Omental fat pad (tissue), 4 donors: ENCODE results near the gene PDLIM5. TPM values are rescaled to one million over a fixed set of nuclear protein-coding genes. Genes with fewer than 3 reads are reported as not detected.
A peak's percentile ranks its signal among the peaks of the same experiment; 100 is the strongest.

Experiments used
- ATAC-seq: fragments of 150-250 bp; one replicate; pipeline ENCODE4 v1.9.1; 2016; ENCODE audit warnings: mild to moderate bottlenecking, moderate library complexity; ENCODE audit not compliant: low FRiP score
- DNase-seq: peaks from one replicate; pipeline ENCODE4 v3.0.0-alpha.2; 2019; ENCODE audit warnings: low spot score
- CTCF ChIP-seq, 3 donors: fragments of 450-650 bp; IDR thresholded peaks; one replicate each; pipeline ENCODE4 v1.5.1; 2016 to 2017; ENCODE audit warnings: antibody characterized with exemption in 3 of 3, mild to moderate bottlenecking in 3 of 3, moderate library complexity in 2 of 3
- total RNA-seq, 4 donors: library from RNA; depleted of rRNA; stranded (reverse); fragments of >200 nt; gene quantifications; one replicate each; pipeline ENCODE4 v1.1.0, GENCODE V29; 2016

PDLIM5 gene
- total RNA-seq, 4 donors from 2014 or later = 119 to 168 (median 146) TPM

GRCh38 chr4:94451051-94451694 lies 569 bp upstream of the PDLIM5 start:
- ATAC-seq (no peak), DNase-seq (no peak)
- TF ChIP-seq CTCF (IDR thresholded peaks at IDR 0.05) = no peak

GRCh38 chr4:94452476-94453371 lies 982 bp downstream of the PDLIM5 start:
- peak; percentile 76 for ATAC-seq
- peak; percentile 60 for DNase-seq
- no peak for TF ChIP-seq CTCF (IDR thresholded peaks at IDR 0.05)

GRCh38 chr4:94453391-94453963 lies 1.7 kb downstream of the PDLIM5 start:
- ATAC-seq (no peak), DNase-seq (no peak)
- no peak for TF ChIP-seq CTCF (IDR thresholded peaks at IDR 0.05)

GRCh38 chr4:94454405-94454804 lies 2.7 kb downstream of the PDLIM5 start:
- TF ChIP-seq CTCF (IDR thresholded peaks at IDR 0.05) = no peak
- DNase-seq = no peak

GRCh38 chr4:94455081-94455480 lies 3.3 kb downstream of the PDLIM5 start:
- ATAC-seq = peak; percentile 38
- peak; percentile 45 for DNase-seq
- no peak for TF ChIP-seq CTCF (IDR thresholded peaks at IDR 0.05)

More at GRCh38 chr4:94454405-94454804, 2.7 kb downstream of the PDLIM5 start:
- ATAC-seq = no peak

GRCh38 chr4:94457692-94458106 lies 6.0 kb downstream of the PDLIM5 start:
- TF ChIP-seq CTCF (IDR thresholded peaks at IDR 0.05) = no peak
- no peak for ATAC-seq
- no peak for DNase-seq
